SU-DHL-6 (cell line): ENCODE measurements around the gene CAPN12.

Experiments used
- H2AFZ ChIP-seq: fragments of 200-600 bp; sonication (generic); 2 replicates; pipeline ENCODE4 v1.6.1; 2014; ENCODE audit warnings: low read depth, mild to moderate bottlenecking, moderate library complexity, mixed read lengths, antibody characterized with exemption, low read length; ENCODE audit not compliant: severe bottlenecking
- H3F3A ChIP-seq: fragments of 200-600 bp; shearing (Covaris generic); 2 replicates; pipeline ENCODE4 v1.6.0; 2016; ENCODE audit warnings: antibody characterized with exemption, mild to moderate bottlenecking; ENCODE audit not compliant: insufficient read depth
- H3K27ac ChIP-seq: fragments of 200-600 bp; sonication (generic); 2 replicates; pipeline ENCODE4 v1.5.1; 2016; ENCODE audit warnings: low read depth, mild to moderate bottlenecking, low read length, moderate library complexity, mixed read lengths
- H3K27me3 ChIP-seq: fragments of 200-600 bp; sonication (generic), shearing (Covaris generic); 2 replicates; pipeline ENCODE4 v1.6.0; 2014; ENCODE audit warnings: mild to moderate bottlenecking, low read length
- H3K36me3 ChIP-seq: fragments of 200-600 bp; sonication (generic); 2 replicates; pipeline ENCODE4 v1.6.1; 2014; ENCODE audit warnings: mild to moderate bottlenecking, low read length, mixed read lengths
- H3K4me2 ChIP-seq: fragments of 300-600, 200-600 bp; shearing (Covaris generic), sonication (generic); 2 replicates; pipeline ENCODE4 v1.6.0; 2014; ENCODE audit warnings: low read length, low read depth, mild to moderate bottlenecking; ENCODE audit not compliant: poor library complexity, severe bottlenecking
- H3K4me3 ChIP-seq: fragments of 200-600 bp; sonication (generic); 2 replicates; pipeline ENCODE4 v1.5.1; 2014; ENCODE audit warnings: antibody characterized with exemption, low read length, mild to moderate bottlenecking, mixed read lengths; ENCODE audit not compliant: insufficient read depth, poor library complexity, severe bottlenecking
- H3K79me2 ChIP-seq: fragments of 200-600 bp; sonication (generic); 2 replicates; pipeline ENCODE4 v1.6.1; 2014; ENCODE audit warnings: mild to moderate bottlenecking, low read length, moderate library complexity; ENCODE audit not compliant: insufficient read depth
- H3K9ac ChIP-seq: fragments of 200-600 bp; sonication (generic); 2 replicates; pipeline ENCODE4 v1.7.0; 2014; ENCODE audit warnings: mild to moderate bottlenecking, low read length
- H3K9me2 ChIP-seq: fragments of 200-600 bp; sonication (generic); replicated peaks from 2 replicates; pipeline ENCODE4 v1.6.1; 2014; ENCODE audit warnings: low read length; ENCODE audit not compliant: insufficient read depth
- H3K9me3 ChIP-seq: fragments of 200-600 bp; sonication (generic); 2 replicates; pipeline ENCODE4 v1.6.1; 2014; ENCODE audit warnings: low read length, mixed read lengths; ENCODE audit not compliant: insufficient read depth
- H4K20me1 ChIP-seq: fragments of 200-600 bp; sonication (generic); 2 replicates; pipeline ENCODE4 v1.6.1; 2014; ENCODE audit warnings: low read depth, mild to moderate bottlenecking, antibody characterized with exemption, low read length, moderate library complexity, mixed read lengths
- EZH2phosphoT487 ChIP-seq: fragments of 200-600 bp; sonication (generic), shearing (Covaris generic); conservative IDR thresholded peaks from 2 replicates; pipeline ENCODE4 v1.6.1; 2018; ENCODE audit warnings: mild to moderate bottlenecking, antibody characterized with exemption, low read length, moderate library complexity, mixed read lengths
- TF ChIP-seq, protein P1 (sequence below): fragments of 200-600 bp; sonication (generic); IDR thresholded peaks from one replicate; pipeline ENCODE4 v1.5.1; 2017; ENCODE audit warnings: antibody characterized with exemption, mild to moderate bottlenecking, low read length, moderate library complexity; ENCODE audit not compliant: insufficient read depth, poor library complexity, severe bottlenecking

The CAPN12 gene

DNA sequence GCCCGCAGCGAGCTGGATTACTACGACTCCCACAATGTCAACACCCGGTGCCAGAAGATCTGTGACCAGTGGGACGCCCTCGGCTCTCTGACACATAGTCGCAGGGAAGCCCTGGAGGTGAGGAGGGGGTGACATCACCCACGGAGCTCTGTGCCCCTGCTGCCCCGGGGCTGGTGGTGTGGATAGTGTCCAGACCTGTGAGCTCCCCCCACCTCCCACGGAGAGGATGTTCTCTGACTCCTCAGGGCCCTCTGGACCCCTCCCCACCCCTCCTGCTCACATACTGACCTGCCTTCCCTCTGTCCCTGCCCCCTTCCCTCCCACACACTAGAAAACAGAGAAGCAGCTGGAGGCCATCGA is 20.7 kb downstream of the CAPN12 start:
- Histone ChIP-seq H3K9me2 (no peaks in the 10 kb centered on the region), H3K4me3 (no peak overlapping the region), H3K9me3 (no peaks in the 10 kb centered on the region), H3K79me2 (no peaks in the 10 kb centered on the region), H3K27ac (no peak overlapping the region), H3K27me3 (no peaks in the 10 kb centered on the region), H2AFZ (no peak overlapping the region), H4K20me1 (no peaks in the 10 kb centered on the region), H3K36me3 (no peaks in the 10 kb centered on the region), H3F3A (no peaks in the 10 kb centered on the region), H3K9ac (no peak overlapping the region), H3K4me2 (no peak overlapping the region)
- TF ChIP-seq, protein P1, sequence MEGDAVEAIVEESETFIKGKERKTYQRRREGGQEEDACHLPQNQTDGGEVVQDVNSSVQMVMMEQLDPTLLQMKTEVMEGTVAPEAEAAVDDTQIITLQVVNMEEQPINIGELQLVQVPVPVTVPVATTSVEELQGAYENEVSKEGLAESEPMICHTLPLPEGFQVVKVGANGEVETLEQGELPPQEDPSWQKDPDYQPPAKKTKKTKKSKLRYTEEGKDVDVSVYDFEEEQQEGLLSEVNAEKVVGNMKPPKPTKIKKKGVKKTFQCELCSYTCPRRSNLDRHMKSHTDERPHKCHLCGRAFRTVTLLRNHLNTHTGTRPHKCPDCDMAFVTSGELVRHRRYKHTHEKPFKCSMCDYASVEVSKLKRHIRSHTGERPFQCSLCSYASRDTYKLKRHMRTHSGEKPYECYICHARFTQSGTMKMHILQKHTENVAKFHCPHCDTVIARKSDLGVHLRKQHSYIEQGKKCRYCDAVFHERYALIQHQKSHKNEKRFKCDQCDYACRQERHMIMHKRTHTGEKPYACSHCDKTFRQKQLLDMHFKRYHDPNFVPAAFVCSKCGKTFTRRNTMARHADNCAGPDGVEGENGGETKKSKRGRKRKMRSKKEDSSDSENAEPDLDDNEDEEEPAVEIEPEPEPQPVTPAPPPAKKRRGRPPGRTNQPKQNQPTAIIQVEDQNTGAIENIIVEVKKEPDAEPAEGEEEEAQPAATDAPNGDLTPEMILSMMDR, result no peak
- TF ChIP-seq EZH2phosphoT487, result no peak

DNA sequence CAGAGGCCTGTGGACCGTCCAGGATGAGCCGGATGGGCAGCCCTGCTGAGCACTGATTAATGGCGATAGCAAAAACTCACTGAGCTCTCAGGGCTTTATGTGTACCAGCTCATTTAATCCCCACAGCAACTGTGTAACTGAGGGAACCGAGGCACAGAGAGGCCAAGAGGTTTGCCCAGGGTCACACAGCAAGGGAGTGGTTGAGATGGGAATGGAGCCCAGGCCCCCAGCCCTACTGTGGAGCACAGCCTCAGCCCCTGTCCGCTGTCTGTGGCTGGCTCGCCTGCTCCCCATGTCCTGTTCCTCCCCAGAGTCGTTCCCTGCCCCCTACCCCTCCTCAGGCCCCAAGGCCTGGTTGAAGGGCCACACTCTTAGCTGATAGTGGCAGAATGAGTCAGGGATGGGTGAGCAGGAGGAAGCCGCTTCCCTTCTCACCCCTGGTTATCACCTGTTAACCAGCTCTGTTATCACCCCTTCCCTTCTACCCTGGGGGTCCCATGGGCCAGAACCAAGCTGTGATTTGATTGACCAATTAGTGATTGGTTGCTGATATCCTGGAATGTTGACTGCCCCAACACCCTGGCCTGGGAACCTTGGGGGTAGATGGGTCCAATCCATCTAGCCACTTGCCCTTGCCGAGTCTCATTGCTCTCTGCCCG is 21.2 kb downstream of the CAPN12 start:
- Histone ChIP-seq H3K9ac (no peak overlapping the region), H3K4me2 (no peak overlapping the region), H3F3A (no peaks in the 10 kb centered on the region), H3K4me3 (no peak overlapping the region), H3K9me2 (no peaks in the 10 kb centered on the region), H3K9me3 (no peaks in the 10 kb centered on the region), H2AFZ (no peak overlapping the region), H3K79me2 (no peaks in the 10 kb centered on the region), H3K27me3 (no peaks in the 10 kb centered on the region), H3K36me3 (no peaks in the 10 kb centered on the region), H4K20me1 (no peaks in the 10 kb centered on the region), H3K27ac (no peak overlapping the region)
- TF ChIP-seq, protein P1, result no peak
- TF ChIP-seq EZH2phosphoT487, result no peak

DNA sequence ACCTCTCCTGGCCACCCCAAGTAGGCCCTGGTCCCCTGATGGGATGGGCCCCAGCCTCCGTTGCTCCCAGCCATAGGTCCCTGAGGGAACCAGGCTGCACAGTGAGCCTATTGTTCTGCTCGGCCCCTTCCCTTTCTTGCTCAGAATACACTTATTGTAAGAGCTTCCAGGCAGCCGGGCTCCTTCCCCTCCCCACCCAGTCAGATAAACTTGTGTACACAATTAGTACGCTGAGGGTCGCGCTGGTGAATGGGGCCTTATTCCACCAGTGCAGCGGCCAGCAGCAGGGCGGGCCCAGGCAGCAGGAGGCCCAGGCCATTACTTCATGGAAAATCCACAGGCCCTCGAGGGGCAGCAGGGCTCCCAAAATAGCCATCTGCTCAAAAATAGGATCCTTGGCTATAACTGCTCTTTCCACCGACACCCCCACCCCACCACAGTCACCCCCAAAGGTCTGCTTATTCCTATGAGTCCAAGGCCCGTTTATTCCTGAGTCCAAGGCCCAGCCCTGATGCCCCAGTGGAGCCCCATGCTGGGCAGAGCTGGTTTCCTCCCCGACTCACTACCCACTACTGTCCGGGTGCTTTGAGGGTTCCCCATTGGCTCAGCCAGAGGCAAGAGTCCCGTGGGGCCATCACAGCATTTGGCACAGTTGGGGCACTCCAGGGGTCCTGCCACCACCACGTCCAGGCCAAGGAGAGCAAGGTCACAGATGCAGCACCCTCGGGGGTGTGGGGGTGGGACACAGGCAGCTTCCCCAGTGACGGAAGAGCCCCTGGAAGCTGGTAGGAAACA is 22.1 kb downstream of the CAPN12 start:
- Histone ChIP-seq H3K4me3 (no peak overlapping the region), H2AFZ (no peak overlapping the region), H3K27me3 (no peaks in the 10 kb centered on the region), H3K9ac (no peak overlapping the region), H3K36me3 (no peaks in the 10 kb centered on the region), H3K4me2 (no peak overlapping the region), H3K27ac (no peak overlapping the region), H3F3A (no peaks in the 10 kb centered on the region), H3K9me3 (no peaks in the 10 kb centered on the region), H3K9me2 (no peaks in the 10 kb centered on the region), H4K20me1 (no peaks in the 10 kb centered on the region), H3K79me2 (no peaks in the 10 kb centered on the region)
- TF ChIP-seq EZH2phosphoT487, result no peak
- TF ChIP-seq, protein P1, result no peak
